ENCODE data around the gene CDH22.

GRCh38 chr20:46268662-46269061 lies 39.6 kb downstream of the CDH22 start:
- TF ChIP-seq CTCF (IDR thresholded peaks at IDR 0.05; ENCODE audit: low read depth, low read length) (no peak), EZH2phosphoT487 (IDR thresholded peaks at IDR 0.05; ENCODE audit: low read depth) (no peak)
